Measurements from ENCODE around the gene NUBP2.
A peak's percentile ranks its signal among the peaks of the same experiment; 100 is the strongest.

Gene NUBP2

GRCh38 chr16:1759511-1759910 is 23.2 kb upstream of the NUBP2 start:
- DNase-seq: no peak

GRCh38 chr16:1760911-1761310 is 21.8 kb upstream of the NUBP2 start:
- DNase-seq: no peak

GRCh38 chr16:1761751-1762150 is 21.0 kb upstream of the NUBP2 start:
- no peak for DNase-seq

- DNase-seq: no peak
These were observed 20.4 kb upstream of the NUBP2 start for GRCh38 chr16:1762196-1762878.

GRCh38 chr16:1762879-1763520 is 19.8 kb upstream of the NUBP2 start:
- DNase-seq: no peak

- DNase-seq: no peak
These were observed 18.9 kb upstream of the NUBP2 start for GRCh38 chr16:1763521-1764511.

GRCh38 chr16:1764971-1765370 is 17.8 kb upstream of the NUBP2 start:
- no peak for DNase-seq

GRCh38 chr16:1765826-1766225 is 16.9 kb upstream of the NUBP2 start:
- DNase-seq: no peak

GRCh38 chr16:1766231-1766630 is 16.5 kb upstream of the NUBP2 start:
- DNase-seq: no peak

GRCh38 chr16:1766701-1767100 is 16.1 kb upstream of the NUBP2 start:
- no peak for DNase-seq

GRCh38 chr16:1767116-1767994 is 15.4 kb upstream of the NUBP2 start:
- no peak for DNase-seq

GRCh38 chr16:1768061-1768766 is 14.5 kb upstream of the NUBP2 start:
- no peak for DNase-seq

GRCh38 chr16:1768767-1769401 is 13.9 kb upstream of the NUBP2 start:
- no peak for DNase-seq

- no peak for DNase-seq
These were observed 13.1 kb upstream of the NUBP2 start for GRCh38 chr16:1769402-1770300.

GRCh38 chr16:1770328-1771187 is 12.2 kb upstream of the NUBP2 start:
- peak; percentile 21 for DNase-seq

GRCh38 chr16:1771188-1771863 is 11.4 kb upstream of the NUBP2 start, which contains the start of gene NME3:
NME3 (minus strand) TSS chr16:1771543; CDS start chr16:1771534, 9 bp downstream.
- DNase-seq: no peak

- no peak for DNase-seq
These were observed 10.8 kb upstream of the NUBP2 start for GRCh38 chr16:1771864-1772361.

- DNase-seq: no peak
These were observed 10.3 kb upstream of the NUBP2 start, which contains the start of gene EME2 for GRCh38 chr16:1772362-1772907. EME2 (plus strand) TSS chr16:1772810; CDS start chr16:1773228, 418 bp downstream.

Data from NCI-H748 treated with DMSO at 0.1 percent for 48 hours (cell line).